Neuron (in vitro differentiated cells): ENCODE measurements around the gene MAN1C1.

ENCODE experiments used
- H2AFZ ChIP-seq: one replicate; pipeline ENCODE4 v1.6.1; 2013; ENCODE audit warnings: low read depth, mild to moderate bottlenecking, inconsistent platforms, low read length, moderate library complexity
- H3K27me3 ChIP-seq: one replicate; pipeline ENCODE4 v1.6.1; 2013; ENCODE audit warnings: low read length; ENCODE audit not compliant: insufficient read depth
- H3K36me3 ChIP-seq: one replicate; pipeline ENCODE4 v1.6.1; 2013; ENCODE audit warnings: low read length; ENCODE audit not compliant: insufficient read depth
- H3K4me1 ChIP-seq: one replicate; pipeline ENCODE4 v1.6.1; 2013; ENCODE audit warnings: low read length; ENCODE audit not compliant: insufficient read depth
- H3K4me3 ChIP-seq: 2 replicates; pipeline ENCODE4 v1.5.1; 2013; ENCODE audit warnings: mild to moderate bottlenecking, low read length, moderate library complexity
- H3K9me3 ChIP-seq: one replicate; pipeline ENCODE4 v1.6.1; 2013; ENCODE audit warnings: low read length

The MAN1C1 gene

GRCh38 chr1:25832336-25833037, 215.9 kb downstream of the MAN1C1 start:
- H3K9me3 ChIP-seq: no peaks in the 10 kb centered on the region
- peaks cover 82% of the 10 kb centered on the region for H3K36me3 ChIP-seq

GRCh38 chr1:25833158-25833557, 216.6 kb downstream of the MAN1C1 start:
- no peaks in the 10 kb centered on the region for H3K9me3 ChIP-seq
- H3K27me3 ChIP-seq: no peaks in the 10 kb centered on the region
- peaks cover 75% of the 10 kb centered on the region for H3K36me3 ChIP-seq
- H3K4me3 ChIP-seq: no peak overlapping the region
- H2AFZ ChIP-seq: no peak overlapping the region
- H3K4me1 ChIP-seq: peaks cover 7% of the 10 kb centered on the region

More at GRCh38 chr1:25832336-25833037, 215.9 kb downstream of the MAN1C1 start:
- H2AFZ ChIP-seq: no peak overlapping the region
- H3K27me3 ChIP-seq: no peaks in the 10 kb centered on the region
- peaks cover 7% of the 10 kb centered on the region for H3K4me1 ChIP-seq
- no peak overlapping the region for H3K4me3 ChIP-seq
